RWPE2 (cell line): ENCODE measurements around the gene VPS41.

Experiments used
- ATAC-seq: fragments of 200-7000 bp; cut with Tn5 transposase; 3 replicates; pipeline ENCODE4 v1.9.1; 2021; ENCODE audit warnings: low read depth
- DNase-seq: peaks from one replicate; pipeline ENCODE4 v3.0.0-alpha.2; 2020; ENCODE audit warnings: low spot score
- H3K27ac ChIP-seq: fragments of 450-650 bp; 2 replicates; pipeline ENCODE4 v1.5.1; 2017; ENCODE audit warnings: mild to moderate bottlenecking; ENCODE audit not compliant: poor library complexity, severe bottlenecking
- H3K27me3 ChIP-seq: fragments of 250-450 bp; sonication (Bioruptor Pico); 2 replicates; pipeline ENCODE4 v1.5.1; 2021; ENCODE audit warnings: mild to moderate bottlenecking, moderate library complexity; ENCODE audit not compliant: insufficient read depth, poor library complexity, severe bottlenecking
- H3K36me3 ChIP-seq: fragments of 250-450 bp; sonication (Bioruptor Pico); 2 replicates; pipeline ENCODE4 v1.5.1; 2020; ENCODE audit warnings: low read depth, mild to moderate bottlenecking, moderate library complexity
- H3K4me1 ChIP-seq: fragments of 250-450 bp; sonication (Bioruptor Pico); 2 replicates; pipeline ENCODE4 v1.5.1; 2021; ENCODE audit warnings: mild to moderate bottlenecking, moderate library complexity; ENCODE audit not compliant: insufficient read depth, poor library complexity, severe bottlenecking
- H3K4me3 ChIP-seq: fragments of 250-450 bp; sonication (Bioruptor Pico); 2 replicates; pipeline ENCODE4 v1.5.1; 2021; ENCODE audit warnings: mild to moderate bottlenecking, moderate library complexity; ENCODE audit not compliant: severe bottlenecking
- H3K9me3 ChIP-seq: fragments of 250-450 bp; sonication (Bioruptor Pico); 2 replicates; pipeline ENCODE4 v1.5.1; 2021; ENCODE audit warnings: mild to moderate bottlenecking, moderate library complexity; ENCODE audit not compliant: severe bottlenecking
- TF ChIP-seq, protein P1 (sequence below): fragments of 450-650 bp; IDR thresholded peaks from one replicate; pipeline ENCODE4 v1.5.1; 2017; ENCODE audit warnings: mild to moderate bottlenecking, moderate library complexity; ENCODE audit not compliant: poor library complexity, severe bottlenecking

Gene VPS41

DNA sequence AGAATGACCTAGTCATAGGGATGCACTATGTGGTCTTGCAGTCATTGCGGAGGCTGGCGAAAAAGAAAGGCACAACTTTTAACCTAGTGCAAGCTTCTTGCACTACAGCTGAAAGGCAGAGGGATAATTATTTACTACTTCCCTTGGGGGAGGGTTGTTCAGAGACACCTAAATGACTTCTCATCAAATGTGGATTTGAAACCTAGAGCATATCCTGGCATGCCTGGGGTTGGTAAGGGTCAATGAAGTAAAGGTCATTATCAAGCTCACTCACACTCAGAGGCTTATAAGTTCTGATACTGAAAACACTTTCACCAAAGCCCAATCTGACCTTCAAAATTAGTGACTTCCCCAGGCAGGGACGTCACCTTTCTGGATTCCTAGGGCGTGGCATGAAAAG lies 168.9 kb downstream of the VPS41 start:
- H3K9me3 ChIP-seq: no peaks in the 10 kb centered on the region
- TF ChIP-seq, protein P1, sequence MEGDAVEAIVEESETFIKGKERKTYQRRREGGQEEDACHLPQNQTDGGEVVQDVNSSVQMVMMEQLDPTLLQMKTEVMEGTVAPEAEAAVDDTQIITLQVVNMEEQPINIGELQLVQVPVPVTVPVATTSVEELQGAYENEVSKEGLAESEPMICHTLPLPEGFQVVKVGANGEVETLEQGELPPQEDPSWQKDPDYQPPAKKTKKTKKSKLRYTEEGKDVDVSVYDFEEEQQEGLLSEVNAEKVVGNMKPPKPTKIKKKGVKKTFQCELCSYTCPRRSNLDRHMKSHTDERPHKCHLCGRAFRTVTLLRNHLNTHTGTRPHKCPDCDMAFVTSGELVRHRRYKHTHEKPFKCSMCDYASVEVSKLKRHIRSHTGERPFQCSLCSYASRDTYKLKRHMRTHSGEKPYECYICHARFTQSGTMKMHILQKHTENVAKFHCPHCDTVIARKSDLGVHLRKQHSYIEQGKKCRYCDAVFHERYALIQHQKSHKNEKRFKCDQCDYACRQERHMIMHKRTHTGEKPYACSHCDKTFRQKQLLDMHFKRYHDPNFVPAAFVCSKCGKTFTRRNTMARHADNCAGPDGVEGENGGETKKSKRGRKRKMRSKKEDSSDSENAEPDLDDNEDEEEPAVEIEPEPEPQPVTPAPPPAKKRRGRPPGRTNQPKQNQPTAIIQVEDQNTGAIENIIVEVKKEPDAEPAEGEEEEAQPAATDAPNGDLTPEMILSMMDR: no peak
- H3K27me3 ChIP-seq: no peaks in the 10 kb centered on the region
- no peak overlapping the region for H3K27ac ChIP-seq
- ATAC-seq (no peak), DNase-seq (no peak)
- peaks cover 3% of the 10 kb centered on the region for H3K4me1 ChIP-seq
- H3K4me3 ChIP-seq: no peak overlapping the region
- peaks cover 27% of the 10 kb centered on the region for H3K36me3 ChIP-seq

GRCh38 chr7:38736138-38736537 lies 172.9 kb downstream of the VPS41 start:
- TF ChIP-seq, protein P1: no peak
- no peak for ATAC-seq
- no peak for DNase-seq

GRCh38 chr7:38731215-38731614 lies 177.8 kb downstream of the VPS41 start:
- no peak for DNase-seq
- Histone ChIP-seq H3K4me3 (no peak overlapping the region), H3K36me3 (no peaks in the 10 kb centered on the region)

More at GRCh38 chr7:38736138-38736537, 172.9 kb downstream of the VPS41 start:
- Histone ChIP-seq H3K36me3 (peaks cover 4% of the 10 kb centered on the region), H3K27ac (no peak overlapping the region), H3K4me1 (no peaks in the 10 kb centered on the region), H3K27me3 (no peaks in the 10 kb centered on the region), H3K4me3 (no peak overlapping the region), H3K9me3 (no peaks in the 10 kb centered on the region)

GRCh38 chr7:38728145-38728544 lies 180.8 kb downstream of the VPS41 start:
- no peaks in the 10 kb centered on the region for H3K9me3 ChIP-seq
- ATAC-seq (no peak), DNase-seq (no peak)
- H3K36me3 ChIP-seq: no peaks in the 10 kb centered on the region
- TF ChIP-seq, protein P1: no peak
- H3K27ac ChIP-seq: no peak overlapping the region
- no peaks in the 10 kb centered on the region for H3K27me3 ChIP-seq
- no peak overlapping the region for H3K4me3 ChIP-seq
- no peaks in the 10 kb centered on the region for H3K4me1 ChIP-seq

More at GRCh38 chr7:38731215-38731614, 177.8 kb downstream of the VPS41 start:
- Histone ChIP-seq H3K9me3 (no peaks in the 10 kb centered on the region), H3K27me3 (no peaks in the 10 kb centered on the region), H3K27ac (no peak overlapping the region), H3K4me1 (no peaks in the 10 kb centered on the region)
- no peak for ATAC-seq
- TF ChIP-seq, protein P1: no peak

- H3K27ac ChIP-seq: no peak overlapping the region
- TF ChIP-seq, protein P1: no peak
- H3K9me3 ChIP-seq: no peaks in the 10 kb centered on the region
- no peaks in the 10 kb centered on the region for H3K36me3 ChIP-seq
- no peak for DNase-seq
- H3K27me3 ChIP-seq: no peaks in the 10 kb centered on the region
- no peak for ATAC-seq
- no peak overlapping the region for H3K4me3 ChIP-seq
- H3K4me1 ChIP-seq: no peaks in the 10 kb centered on the region
Observed at GRCh38 chr7:38727184-38727940, 181.6 kb downstream of the VPS41 start.
